Measurements from ENCODE around the gene TRIM22.
"Not testable (repeated sequence)": the region's sequence is repeated elsewhere in the genome, so short reads cannot be mapped to it uniquely, and the experiment has no call there.

Gene TRIM22

DNA sequence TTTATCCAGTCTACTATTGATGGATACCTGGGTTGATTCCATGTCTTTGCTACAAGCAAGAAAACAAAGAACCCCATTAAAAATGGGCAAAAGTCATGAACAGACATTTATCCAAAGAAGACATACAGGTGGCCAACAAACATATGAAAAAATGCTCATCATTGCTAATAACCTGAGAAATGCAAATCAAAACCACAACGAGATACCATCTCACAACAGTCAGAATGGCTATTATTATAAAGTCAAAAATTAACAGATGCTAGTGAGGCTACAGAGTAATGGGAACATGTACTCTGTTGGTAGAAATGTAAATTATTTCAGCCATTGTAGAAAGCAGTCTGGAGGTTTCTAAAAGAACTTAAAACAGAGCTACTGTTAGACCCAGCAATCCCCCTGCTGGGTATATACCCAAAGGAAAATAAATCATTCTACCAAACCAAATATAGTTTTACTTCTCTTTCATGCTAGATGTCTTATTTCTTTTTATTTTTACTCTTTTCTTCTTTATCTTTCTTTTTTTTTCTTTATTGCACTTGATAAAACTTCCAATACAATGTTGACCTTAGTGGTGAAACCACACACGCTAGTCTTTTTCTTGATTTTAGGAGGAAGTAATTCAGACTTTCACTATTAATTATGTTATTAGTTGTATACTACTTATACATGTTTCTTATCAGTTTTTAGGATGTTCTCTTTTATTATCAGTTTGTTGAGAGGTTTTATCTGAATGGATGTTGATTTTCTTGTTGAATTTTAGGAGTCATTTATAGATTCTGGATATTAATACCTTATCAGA, 14.3 kb downstream of the TRIM22 start:
- Mint-ChIP-seq H3K36me3 (peaks cover 27% of the 10 kb centered on the region), H3K4me3 (peak overlapping the region; percentile 23), H3K27ac (peak overlapping the region; percentile 86), H3K9me3 (no peaks in the 10 kb centered on the region), H3K27me3 (no peaks in the 10 kb centered on the region), H3K4me1 (peaks cover 51% of the 10 kb centered on the region)

DNA sequence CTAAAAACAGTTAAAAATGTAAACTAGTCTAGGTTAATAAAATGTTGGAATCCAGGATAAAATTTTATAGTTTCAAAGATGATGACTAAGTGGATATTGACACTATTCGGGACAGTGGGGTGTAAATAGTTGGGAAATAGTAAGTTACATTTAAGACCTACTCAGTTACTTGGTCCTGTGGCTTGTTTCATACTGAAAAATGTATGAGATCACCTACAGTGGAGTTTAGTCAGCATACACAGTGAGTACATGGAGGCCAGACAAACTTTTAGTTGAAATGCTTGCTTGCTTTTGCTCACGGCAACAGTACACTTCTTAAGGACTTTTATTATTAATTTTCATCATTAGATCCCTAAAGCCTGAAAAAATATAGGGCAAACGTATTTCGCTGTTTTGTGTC, 16.1 kb downstream of the TRIM22 start:
- peaks cover 38% of the 10 kb centered on the region for H3K4me1 Mint-ChIP-seq

DNA sequence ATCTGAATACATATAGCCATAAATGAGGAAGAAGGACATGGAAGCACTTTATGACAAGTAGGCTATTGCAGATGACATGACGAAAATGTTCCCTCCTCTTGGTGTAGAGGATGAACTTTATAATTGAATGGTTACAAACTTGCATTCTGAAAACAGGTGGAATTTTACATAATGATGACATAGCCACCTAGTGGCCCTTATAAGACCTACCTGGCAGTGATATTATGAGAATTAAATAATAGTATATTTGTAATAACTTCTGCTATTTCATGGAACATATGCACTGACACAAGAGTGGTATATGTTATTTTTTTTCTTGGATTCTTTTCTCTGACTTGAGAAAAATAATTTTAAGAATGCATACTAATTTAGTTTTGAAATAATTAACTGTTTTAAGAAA, 22.9 kb downstream of the TRIM22 start:
- Mint-ChIP-seq H3K27ac (peak overlapping the region; percentile 53), H3K4me1 (peaks cover 7% of the 10 kb centered on the region), H3K36me3 (peaks cover 10% of the 10 kb centered on the region), H3K9me3 (no peaks in the 10 kb centered on the region), H3K27me3 (no peaks in the 10 kb centered on the region), H3K4me3 (no peak overlapping the region)

More for the DNA sequence above, 16.1 kb downstream of the TRIM22 start:
- Mint-ChIP-seq H3K9me3 (no peaks in the 10 kb centered on the region), H3K27me3 (no peaks in the 10 kb centered on the region), H3K36me3 (peaks cover 28% of the 10 kb centered on the region), H3K27ac (peak overlapping the region; percentile 73), H3K4me3 (no peak overlapping the region)

DNA sequence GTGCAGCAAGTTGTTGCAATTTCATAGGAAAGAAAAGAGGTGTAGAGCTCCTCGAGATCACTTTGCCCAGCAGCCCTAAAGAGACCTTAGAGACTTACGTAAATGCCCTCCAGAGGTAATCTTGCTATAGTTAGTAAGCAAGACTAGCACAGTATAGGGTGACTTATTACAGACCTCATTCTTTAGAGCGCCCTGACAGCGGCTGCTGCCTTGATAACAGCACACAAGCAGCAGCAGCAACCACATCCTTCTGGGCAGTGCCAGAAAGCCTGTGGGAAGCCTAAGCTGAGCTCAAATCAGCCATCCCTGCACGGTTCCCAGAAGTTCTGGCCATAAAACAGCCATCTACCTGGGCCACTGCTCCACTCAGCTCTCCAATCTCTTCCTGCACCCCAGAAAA, 24.1 kb downstream of the TRIM22 start:
- peaks cover 7% of the 10 kb centered on the region for H3K4me1 Mint-ChIP-seq
- H3K27me3 Mint-ChIP-seq: no peaks in the 10 kb centered on the region
- H3K4me3 Mint-ChIP-seq: no peak overlapping the region
- H3K36me3 Mint-ChIP-seq: peaks cover 5% of the 10 kb centered on the region
- no peaks in the 10 kb centered on the region for H3K9me3 Mint-ChIP-seq
- H3K27ac Mint-ChIP-seq: no peak overlapping the region

DNA sequence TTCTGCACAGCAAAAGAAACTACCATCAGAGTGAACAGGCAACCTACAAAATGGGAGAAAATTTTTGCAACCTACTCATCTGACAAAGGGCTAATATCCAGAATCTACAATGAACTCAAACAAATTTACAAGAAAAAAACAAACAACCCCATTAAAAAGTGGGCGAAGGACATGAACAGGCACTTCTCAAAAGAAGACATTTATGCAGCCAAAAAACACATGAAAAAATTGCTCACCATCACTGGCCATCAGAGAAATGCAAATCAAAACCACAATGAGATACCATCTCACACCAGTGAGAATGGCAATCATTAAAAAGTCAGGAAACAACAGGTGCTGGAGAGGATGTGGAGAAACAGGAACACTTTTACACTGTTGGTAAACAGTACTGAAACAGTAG, 26.9 kb downstream of the TRIM22 start:
- not testable (repeated sequence) for H3K9me3 Mint-ChIP-seq, H3K4me3 Mint-ChIP-seq, H3K27ac Mint-ChIP-seq, H3K27me3 Mint-ChIP-seq, H3K4me1 Mint-ChIP-seq
- peaks cover 13% of the 10 kb centered on the region for H3K36me3 Mint-ChIP-seq

DNA sequence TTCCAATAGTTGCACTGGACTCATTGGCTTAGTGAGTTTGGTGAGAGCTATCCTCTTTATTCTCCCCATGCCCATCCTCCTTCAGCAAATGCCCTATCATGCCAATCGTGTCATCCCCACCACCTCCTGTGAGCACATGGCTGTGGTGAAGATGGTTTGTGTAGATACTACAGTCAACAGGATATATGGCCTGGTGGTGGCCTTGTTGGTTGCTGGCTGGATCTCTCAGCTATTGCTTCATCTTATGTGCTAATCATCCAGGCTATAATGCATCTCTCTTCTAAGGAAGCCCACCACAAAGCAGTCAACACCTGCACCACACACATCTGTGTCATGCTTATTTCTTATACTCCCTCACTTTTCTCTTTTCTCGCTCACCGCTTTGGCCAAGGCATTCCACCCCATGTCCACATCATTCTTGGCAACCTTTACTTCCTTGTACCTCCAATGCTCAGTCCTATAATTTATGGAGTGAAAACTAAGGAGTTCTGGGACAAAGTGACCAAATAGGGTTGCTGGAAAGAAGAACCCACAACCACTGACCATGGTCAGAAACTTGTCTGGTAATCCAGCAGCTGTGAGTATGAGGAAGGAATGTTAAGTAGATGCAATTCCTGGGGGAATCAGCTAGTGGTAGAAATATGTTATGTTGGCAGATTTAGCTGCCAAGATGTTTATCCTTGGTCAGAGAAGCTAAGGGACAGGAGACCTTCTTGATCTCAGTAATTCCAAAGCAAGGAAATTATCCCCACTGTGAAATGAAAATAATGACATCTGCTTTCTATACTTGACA, 30.3 kb downstream of the TRIM22 start:
- H3K4me1 Mint-ChIP-seq: no peaks in the 10 kb centered on the region
- H3K4me3 Mint-ChIP-seq: no peak overlapping the region
- H3K27ac Mint-ChIP-seq: no peak overlapping the region
- H3K9me3 Mint-ChIP-seq: peaks cover 4% of the 10 kb centered on the region
- peaks cover 13% of the 10 kb centered on the region for H3K36me3 Mint-ChIP-seq
- H3K27me3 Mint-ChIP-seq: no peaks in the 10 kb centered on the region

DNA sequence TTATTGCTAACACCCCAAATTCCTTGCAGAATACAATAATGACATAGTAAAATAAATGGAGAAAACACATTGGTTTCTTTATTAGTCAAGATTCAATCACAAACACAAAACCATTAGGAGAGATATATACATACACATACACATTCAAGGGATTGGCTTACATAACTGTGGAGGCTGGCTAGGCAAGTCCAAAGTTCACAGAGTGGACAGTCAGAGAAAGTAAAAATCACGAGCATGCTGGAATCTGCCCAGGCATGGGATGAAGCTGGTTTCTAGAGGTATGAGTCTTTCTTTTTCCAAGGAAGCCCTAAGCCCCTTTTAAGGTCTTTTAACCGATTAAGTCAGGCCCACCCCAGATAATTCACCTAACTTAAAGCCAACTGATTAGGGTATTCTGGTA, 33.0 kb downstream of the TRIM22 start:
- Mint-ChIP-seq H3K4me3 (no peak overlapping the region), H3K27ac (no peak overlapping the region), H3K9me3 (peaks cover 4% of the 10 kb centered on the region), H3K27me3 (no peaks in the 10 kb centered on the region), H3K36me3 (peaks cover 13% of the 10 kb centered on the region), H3K4me1 (no peaks in the 10 kb centered on the region)

DNA sequence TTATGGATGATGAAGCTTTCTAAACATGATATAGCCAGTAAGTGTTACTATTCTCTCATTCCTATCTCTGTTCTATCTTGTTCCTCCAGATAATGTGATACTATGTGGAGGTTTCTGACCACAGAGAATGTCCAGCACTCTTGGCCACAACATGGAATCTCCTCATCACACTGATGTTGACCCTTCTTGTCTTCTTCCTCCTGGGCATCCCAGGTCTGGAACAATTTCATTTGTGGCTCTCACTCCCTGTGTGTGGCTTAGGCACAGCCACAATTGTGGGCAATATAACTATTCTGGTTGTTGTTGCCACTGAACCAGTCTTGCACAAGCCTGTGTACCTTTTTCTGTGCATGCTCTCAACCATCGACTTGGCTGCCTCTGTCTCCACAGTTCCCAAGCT, 36.8 kb downstream of the TRIM22 start:
- H3K36me3 Mint-ChIP-seq: peaks cover 8% of the 10 kb centered on the region
- no peak overlapping the region for H3K27ac Mint-ChIP-seq
- no peak overlapping the region for H3K4me3 Mint-ChIP-seq
- H3K9me3 Mint-ChIP-seq: no peaks in the 10 kb centered on the region
- H3K27me3 Mint-ChIP-seq: peaks cover 3% of the 10 kb centered on the region
- no peaks in the 10 kb centered on the region for H3K4me1 Mint-ChIP-seq

DNA sequence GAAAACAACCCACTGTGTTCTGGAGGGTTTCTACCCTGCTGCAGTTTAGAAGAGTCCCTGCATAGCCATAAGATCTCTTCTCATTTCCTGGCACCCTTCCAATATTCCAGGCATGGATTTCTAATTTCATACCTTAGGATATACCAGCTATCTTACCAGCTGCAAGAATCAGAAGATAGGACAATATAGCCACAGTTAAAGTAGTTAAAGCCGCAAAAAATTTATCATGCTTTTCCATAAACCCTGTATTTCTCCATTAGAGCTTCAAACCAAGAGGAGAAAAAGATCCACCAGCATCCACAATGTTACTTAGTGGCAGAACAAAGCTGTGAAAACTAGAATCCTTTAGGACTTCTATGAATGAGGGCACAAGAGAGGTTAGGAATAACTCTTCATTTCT, 38.1 kb downstream of the TRIM22 start:
- Mint-ChIP-seq H3K9me3 (no peaks in the 10 kb centered on the region), H3K36me3 (peaks cover 8% of the 10 kb centered on the region), H3K27me3 (peaks cover 3% of the 10 kb centered on the region), H3K4me1 (no peaks in the 10 kb centered on the region), H3K4me3 (no peak overlapping the region), H3K27ac (no peak overlapping the region)

DNA sequence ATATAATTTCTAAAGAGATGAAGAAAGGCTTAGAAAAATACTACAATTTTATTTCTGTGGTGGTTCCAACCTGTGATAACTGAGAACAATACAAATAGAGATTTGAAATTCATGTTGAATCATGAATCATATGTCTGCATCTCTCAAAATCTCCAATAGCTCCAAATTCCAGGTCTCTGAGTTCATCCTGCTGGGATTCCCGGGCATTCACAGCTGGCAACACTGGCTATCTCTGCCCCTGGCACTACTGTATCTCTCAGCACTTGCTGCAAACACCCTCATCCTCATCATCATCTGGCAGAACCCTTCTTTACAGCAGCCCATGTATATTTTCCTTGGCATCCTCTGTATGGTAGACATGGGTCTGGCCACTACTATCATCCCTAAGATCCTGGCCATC, 46.8 kb downstream of the TRIM22 start, which contains the start of gene OR56B1:
TSS of gene OR56B1 (plus strand) at position 53 of the 400 bp plus-strand sequence. CDS start at position 122, 69 bp downstream.
- Mint-ChIP-seq H3K36me3 (peaks cover 12% of the 10 kb centered on the region), H3K27ac (no peak within 1 kb of the TSS), H3K9me3 (peaks cover 11% of the 10 kb centered on the region), H3K4me1 (no peaks in the 10 kb centered on the region), H3K27me3 (no peaks in the 10 kb centered on the region), H3K4me3 (no peak within 1 kb of the TSS)

DNA sequence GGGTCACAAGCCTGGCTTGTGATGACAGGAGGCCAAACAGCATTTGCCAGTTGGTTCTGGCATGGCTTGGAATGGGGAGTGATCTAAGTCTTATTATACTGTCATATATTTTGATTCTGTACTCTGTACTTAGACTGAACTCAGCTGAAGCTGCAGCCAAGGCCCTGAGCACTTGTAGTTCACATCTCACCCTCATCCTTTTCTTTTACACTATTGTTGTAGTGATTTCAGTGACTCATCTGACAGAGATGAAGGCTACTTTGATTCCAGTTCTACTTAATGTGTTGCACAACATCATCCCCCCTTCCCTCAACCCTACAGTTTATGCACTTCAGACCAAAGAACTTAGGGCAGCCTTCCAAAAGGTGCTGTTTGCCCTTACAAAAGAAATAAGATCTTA, 47.5 kb downstream of the TRIM22 start:
- H3K27me3 Mint-ChIP-seq: no peaks in the 10 kb centered on the region
- no peaks in the 10 kb centered on the region for H3K4me1 Mint-ChIP-seq
- H3K36me3 Mint-ChIP-seq: peaks cover 15% of the 10 kb centered on the region
- H3K4me3 Mint-ChIP-seq: no peak overlapping the region
- peaks cover 18% of the 10 kb centered on the region for H3K9me3 Mint-ChIP-seq
- H3K27ac Mint-ChIP-seq: no peak overlapping the region

DNA sequence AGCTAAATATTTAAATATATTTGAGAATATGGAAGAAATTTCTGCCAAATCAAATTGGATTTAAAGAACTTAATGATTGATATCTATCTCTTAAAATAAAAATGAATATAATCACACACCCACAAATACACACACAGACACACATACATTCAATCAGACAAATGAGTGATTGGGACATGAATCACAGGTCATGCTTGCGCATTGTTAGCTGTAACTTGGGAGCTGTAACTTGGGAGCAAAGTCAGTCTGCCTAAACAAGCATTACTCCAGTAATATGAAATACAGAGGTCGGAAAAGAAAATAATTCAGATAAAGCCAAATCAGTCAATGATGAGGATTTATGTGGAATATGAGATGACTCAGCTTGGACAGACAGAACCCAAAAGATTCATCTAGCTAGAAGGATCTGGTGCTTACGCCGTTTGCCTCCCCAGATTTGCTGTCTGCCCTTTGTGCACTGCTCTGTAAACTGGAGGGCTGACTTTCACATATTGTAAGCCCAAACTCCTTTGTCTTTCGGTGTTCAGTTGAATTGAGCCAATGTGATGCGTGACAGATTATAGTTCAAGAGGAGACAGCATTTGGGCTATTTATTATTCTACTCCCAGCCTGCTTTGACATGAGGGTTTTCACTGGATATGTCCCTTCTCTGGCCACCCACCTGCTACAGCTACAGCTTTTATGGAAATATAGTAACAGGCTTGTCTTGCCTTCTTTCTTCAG, 48.2 kb downstream of the TRIM22 start:
- no peak overlapping the region for H3K4me3 Mint-ChIP-seq
- no peaks in the 10 kb centered on the region for H3K27me3 Mint-ChIP-seq
- H3K9me3 Mint-ChIP-seq: peaks cover 18% of the 10 kb centered on the region
- H3K27ac Mint-ChIP-seq: no peak overlapping the region
- no peaks in the 10 kb centered on the region for H3K4me1 Mint-ChIP-seq
- peaks cover 15% of the 10 kb centered on the region for H3K36me3 Mint-ChIP-seq

DNA sequence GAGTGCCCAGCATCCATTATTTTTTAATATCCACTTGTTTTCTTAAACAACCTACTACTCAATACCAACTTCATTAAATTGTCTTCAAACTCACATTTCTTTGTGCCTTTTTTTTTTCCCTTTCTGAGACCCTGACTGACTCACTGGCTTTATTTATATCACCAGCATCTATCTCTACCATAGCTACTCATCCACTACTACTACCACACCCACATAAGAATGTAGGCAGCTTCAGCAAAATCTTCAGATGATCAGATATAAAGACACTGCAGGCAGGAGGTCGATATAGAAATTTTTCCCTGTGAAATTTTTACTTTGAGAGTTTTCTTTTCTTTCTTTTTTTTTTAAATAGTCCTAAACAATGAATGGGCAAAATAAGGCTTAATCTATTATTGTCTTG, 48.8 kb downstream of the TRIM22 start:
- H3K9me3 Mint-ChIP-seq: peaks cover 22% of the 10 kb centered on the region
- H3K36me3 Mint-ChIP-seq: peaks cover 16% of the 10 kb centered on the region
- H3K27me3 Mint-ChIP-seq: no peaks in the 10 kb centered on the region
- no peaks in the 10 kb centered on the region for H3K4me1 Mint-ChIP-seq
- H3K4me3 Mint-ChIP-seq: no peak overlapping the region
- H3K27ac Mint-ChIP-seq: no peak overlapping the region

DNA sequence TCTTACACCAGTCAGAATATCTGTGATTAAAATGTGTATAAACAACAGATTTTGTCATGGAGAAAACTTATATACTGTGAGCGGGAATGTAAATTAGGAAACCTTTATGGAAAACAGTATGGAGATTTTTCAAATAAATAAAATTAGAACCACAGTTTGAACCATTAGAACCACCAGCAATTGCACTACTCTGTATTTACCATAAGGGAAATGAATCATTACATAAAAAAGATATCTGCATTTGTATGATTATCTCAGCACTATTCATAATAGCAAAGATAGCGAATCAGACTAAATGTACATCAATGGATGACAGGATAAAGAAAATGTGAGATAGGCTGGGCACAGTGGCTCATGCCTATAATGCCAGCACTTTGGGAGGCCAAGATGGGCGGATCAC, 57.0 kb downstream of the TRIM22 start:
- H3K27me3 Mint-ChIP-seq: no peaks in the 10 kb centered on the region
- no peak overlapping the region for H3K27ac Mint-ChIP-seq
- no peak overlapping the region for H3K4me3 Mint-ChIP-seq
- H3K4me1 Mint-ChIP-seq: no peaks in the 10 kb centered on the region
- H3K9me3 Mint-ChIP-seq: peaks cover 17% of the 10 kb centered on the region
- H3K36me3 Mint-ChIP-seq: peaks cover 9% of the 10 kb centered on the region

DNA sequence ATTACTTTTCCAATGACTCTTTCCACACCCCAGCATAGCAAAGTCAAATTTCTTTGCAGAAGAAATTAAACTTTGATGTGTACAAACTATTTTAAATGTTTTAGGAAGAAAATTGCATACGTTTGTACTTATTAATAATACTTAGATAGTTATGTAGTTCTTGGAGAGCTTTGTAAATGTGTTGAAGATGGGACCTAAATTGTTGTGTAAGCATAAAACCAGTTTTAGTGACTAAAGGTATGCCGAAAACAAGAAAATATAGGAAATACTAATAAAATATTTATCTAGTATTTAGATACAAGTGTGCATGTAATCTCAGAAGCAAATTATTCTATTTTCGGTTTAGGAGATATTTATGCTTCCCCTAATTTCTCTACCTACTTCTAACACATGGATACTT, 60.2 kb downstream of the TRIM22 start:
- no peaks in the 10 kb centered on the region for H3K36me3 Mint-ChIP-seq
- H3K9me3 Mint-ChIP-seq: no peaks in the 10 kb centered on the region
- H3K27me3 Mint-ChIP-seq: no peaks in the 10 kb centered on the region
- no peaks in the 10 kb centered on the region for H3K4me1 Mint-ChIP-seq
- no peak overlapping the region for H3K27ac Mint-ChIP-seq
- no peak overlapping the region for H3K4me3 Mint-ChIP-seq

DNA sequence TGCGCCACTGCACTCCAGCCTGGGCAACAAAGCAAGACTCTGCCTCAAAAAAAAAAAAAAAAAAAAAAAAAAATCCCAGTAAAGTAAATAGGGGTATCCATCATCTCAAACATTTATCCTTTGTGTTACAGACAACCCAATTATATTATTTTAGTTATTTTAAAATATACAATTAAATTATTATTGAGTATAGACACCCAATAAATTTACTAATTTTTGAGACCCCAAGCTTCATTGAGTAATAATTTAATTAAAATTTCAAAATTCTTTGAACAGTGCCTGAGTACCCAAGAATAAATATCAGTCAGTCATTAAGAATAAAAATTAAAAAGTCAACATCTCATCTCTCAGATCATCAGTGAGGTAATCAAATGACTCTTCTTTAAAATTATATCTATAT, 64.4 kb downstream of the TRIM22 start, which contains the start of gene OR52N4:
TSS of gene OR52N4 (plus strand) at position 301 of the 400 bp plus-strand sequence. CDS start 498 bp downstream, outside the sequence.
- H3K4me3 Mint-ChIP-seq: no peak within 1 kb of the TSS
- H3K9me3 Mint-ChIP-seq: no peaks in the 10 kb centered on the region
- no peaks in the 10 kb centered on the region for H3K27me3 Mint-ChIP-seq
- no peaks in the 10 kb centered on the region for H3K4me1 Mint-ChIP-seq
- H3K27ac Mint-ChIP-seq: no peak within 1 kb of the TSS
- H3K36me3 Mint-ChIP-seq: no peaks in the 10 kb centered on the region
